GM19463 (cell line): ENCODE data around the gene DCTPP1.
A peak's percentile ranks its signal among the peaks of the same experiment; 100 is the strongest.
"Not testable (repeated sequence)": the region's sequence is repeated elsewhere in the genome, so short reads cannot be mapped to it uniquely, and the experiment has no call there.

Experiments used
- ATAC-seq: cut with Tn5 transposase; IDR thresholded peaks from one replicate; pipeline ENCODE4 v1.9.1; 2021; ENCODE audit warnings: mild to moderate bottlenecking, moderate library complexity; ENCODE audit not compliant: unreplicated experiment

The DCTPP1 gene

DNA sequence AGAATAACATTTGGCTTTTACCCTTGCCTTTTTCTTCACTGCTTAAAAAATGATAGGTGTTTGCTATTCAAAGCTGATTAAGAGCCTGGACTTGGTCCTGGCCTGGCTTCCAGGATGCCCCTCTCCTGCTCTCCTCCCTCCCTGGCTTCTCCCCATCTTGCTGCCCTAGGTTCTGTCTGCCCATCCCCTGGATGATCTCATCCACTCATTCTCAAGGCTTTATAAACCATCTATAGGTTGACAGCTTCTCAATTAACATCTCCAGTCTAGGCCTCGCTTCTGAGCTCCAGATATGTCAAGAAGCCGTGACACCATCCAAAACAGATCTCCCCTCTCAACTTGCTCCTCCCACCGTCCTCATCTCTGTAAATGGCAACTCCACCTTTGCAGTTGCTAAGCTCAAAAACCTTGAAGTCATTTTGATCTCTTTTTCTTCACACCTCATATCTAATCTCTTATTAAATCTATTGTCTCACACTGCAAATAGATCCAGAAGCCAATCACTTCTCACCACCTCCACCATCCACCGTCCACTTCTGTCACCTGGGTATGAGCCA lies 13.7 kb downstream of the DCTPP1 start:
- no peak for ATAC-seq

- no peak for ATAC-seq
Measured at GRCh38 chr16:30414159-30414558, 15.7 kb downstream of the DCTPP1 start.

DNA sequence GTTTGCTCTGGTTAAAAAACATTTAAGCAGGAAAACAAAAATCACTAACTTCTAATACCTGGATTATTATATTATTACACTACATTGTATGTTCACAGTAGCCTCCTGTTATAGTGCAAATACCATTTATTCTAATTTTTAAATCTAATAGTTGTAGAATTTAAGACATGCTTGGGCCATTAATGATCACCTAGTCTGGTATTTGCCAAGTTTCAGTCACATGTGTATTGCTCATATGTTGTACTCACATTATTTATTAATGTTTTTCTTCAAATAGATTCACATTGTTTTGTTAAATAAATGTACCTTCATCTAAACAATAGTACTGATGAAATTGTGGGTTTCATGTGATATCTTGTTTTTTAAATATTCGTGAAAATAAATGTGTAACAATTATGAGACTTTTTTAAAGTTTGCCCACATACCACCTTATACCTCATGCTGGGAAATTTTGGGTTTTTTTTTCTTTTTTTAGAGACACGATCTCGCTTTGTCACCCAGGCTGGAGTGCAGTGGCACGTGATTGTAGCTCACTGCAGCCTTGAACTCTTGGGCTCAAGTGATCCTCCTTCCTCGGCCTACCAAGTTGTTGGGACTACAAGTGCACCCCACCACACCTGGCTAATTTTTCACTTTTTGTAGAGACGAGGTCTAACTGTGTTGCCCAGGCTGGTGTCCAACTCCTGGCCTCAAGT lies 16.6 kb downstream of the DCTPP1 start:
- no peak for ATAC-seq

GRCh38 chr16:30409125-30410060 lies 20.4 kb downstream of the DCTPP1 start:
- ATAC-seq = no peak

DNA sequence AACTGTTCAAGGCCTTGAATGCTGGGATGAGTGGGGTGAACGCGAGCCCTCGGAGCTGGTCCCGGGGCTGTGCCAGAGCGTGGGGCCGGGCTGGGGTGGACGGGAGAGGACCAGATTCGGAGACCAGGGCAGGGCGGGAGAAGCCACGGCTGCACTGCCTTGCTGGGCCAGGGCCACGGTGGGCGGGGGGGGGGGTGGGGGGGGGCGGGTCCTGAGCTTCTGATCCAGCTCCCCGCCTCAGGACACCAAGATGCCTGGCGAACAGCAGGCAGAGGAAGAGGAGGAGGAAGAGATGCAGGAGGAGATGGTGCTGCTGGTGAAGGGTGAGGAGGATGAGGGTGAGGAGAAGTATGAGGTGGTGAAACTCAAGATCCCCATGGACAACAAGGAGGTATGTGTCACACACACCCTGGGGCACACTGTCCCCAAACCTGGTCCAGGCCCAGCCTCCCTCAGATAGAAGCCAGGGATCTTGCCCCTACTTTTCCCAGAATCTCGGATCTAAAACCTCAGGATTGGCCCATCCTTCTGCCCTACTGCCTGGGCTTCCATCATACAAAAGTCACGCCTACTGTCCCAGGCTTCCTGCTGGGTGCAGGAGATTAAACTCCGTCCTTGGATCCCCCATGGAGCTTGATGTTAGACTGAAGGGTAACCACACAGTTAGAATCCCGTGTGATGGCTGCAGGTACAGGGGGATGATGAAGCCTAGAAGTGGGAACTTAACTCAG lies 21.9 kb downstream of the DCTPP1 start:
- ATAC-seq = no peak

DNA sequence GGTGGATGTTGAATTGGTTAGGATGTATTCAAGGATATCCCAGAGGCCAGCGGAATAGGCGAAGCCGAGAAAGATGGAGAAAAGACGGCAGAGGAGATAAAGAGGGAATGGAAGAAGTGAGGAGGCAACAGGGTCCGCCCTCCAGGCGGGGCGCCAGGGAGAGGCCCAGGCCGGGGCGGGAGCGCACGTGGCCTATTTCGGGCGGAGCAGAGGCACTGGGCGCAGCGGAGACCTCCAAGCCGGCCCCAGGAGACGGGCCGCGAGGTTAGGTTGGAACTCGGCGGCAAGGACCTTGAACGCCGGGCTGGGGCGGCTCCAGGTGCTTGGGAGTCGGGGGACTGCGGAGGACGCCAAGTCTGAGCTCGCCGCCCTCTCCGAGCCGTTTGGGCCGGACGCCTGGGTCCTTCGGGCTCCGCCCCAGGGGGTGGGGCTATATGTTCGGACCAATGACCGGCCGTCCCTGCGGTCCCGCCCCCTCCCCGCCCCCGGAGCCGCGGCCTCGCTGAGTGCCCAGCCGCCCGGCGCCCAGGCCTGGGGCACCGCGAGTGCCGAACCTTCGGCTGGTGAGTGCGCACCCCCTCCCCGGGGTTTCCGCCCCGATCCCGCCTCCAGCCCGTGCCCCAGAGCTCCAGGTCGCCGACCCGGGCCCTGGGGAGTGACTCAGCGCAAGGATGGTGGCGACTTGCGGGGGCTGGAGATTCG lies 22.6 kb downstream of the DCTPP1 start, which contains the start of gene ZNF771:
Gene ZNF771 (plus strand): TSS at position 505 of the 702 bp plus-strand sequence. CDS start 448 bp downstream, outside the sequence.
- peak; percentile 74 for ATAC-seq

- ATAC-seq = peak; percentile 4
Measured at GRCh38 chr16:30406795-30407101, 23.1 kb downstream of the DCTPP1 start.

DNA sequence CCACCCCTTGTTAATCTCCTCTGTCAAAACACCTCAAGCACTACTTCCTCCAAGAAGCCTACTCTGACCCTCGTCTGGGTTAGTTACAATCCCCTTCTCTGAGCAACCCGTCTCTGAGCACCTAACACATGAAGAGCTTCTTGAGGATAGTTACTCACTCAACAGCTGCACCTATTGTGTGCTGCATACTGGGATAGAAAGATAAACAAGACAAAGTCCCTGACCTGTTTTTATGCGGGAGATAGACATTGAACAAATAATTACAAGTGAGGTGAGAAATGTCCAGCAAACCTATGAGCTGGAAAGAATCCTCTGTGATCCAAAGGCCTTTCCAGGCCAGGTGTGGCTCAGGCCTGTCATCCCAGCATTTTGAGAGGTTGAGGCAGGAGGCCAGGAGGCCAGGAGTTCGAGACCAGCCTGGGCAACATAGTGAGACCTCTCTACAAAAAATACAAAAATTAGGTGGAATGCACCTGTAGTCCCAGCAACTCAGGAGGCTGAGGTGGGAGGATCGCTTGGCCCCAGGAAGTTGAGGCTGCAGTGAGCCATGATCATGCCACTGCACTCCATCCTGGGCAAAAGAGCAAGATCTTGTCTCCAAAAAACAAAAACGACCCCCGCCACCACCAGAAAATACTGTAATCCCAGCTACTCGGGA lies 27.9 kb downstream of the DCTPP1 start:
- ATAC-seq = no peak

GRCh38 chr16:30399435-30400186 lies 30.2 kb downstream of the DCTPP1 start:
- no peak for ATAC-seq

DNA sequence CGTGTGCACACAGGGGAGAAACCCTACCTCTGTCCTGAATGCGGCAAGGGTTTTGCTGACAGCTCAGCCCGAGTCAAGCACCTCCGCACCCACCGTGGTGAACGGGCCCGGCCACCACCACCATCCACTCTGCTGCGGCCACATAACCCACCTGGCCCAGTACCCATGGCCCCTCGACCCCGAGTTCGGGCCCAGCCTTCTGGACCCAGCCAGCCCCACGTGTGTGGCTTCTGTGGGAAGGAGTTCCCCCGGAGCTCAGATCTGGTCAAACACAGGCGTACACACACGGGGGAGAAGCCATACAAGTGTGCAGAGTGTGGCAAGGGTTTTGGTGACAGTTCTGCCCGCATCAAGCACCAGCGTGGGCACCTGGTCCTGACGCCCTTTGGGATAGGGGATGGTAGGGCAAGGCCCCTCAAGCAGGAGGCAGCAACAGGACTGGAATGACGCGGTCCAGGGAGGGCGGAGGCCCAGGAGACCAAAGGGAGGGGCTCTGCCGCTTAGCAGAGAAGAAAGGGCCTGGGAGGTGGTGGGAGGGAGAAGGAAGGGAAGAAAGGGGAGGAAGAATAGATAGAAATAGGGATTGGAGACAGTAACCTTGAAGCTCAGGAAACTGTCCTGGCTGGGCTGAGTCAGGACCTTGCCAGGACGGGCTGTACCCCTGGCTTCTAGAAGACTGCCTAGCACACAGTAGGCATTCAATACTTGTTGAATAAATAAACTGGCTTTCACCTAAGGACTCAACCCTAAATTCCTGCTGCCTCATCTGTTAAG lies 31.0 kb downstream of the DCTPP1 start:
- no peak for ATAC-seq

DNA sequence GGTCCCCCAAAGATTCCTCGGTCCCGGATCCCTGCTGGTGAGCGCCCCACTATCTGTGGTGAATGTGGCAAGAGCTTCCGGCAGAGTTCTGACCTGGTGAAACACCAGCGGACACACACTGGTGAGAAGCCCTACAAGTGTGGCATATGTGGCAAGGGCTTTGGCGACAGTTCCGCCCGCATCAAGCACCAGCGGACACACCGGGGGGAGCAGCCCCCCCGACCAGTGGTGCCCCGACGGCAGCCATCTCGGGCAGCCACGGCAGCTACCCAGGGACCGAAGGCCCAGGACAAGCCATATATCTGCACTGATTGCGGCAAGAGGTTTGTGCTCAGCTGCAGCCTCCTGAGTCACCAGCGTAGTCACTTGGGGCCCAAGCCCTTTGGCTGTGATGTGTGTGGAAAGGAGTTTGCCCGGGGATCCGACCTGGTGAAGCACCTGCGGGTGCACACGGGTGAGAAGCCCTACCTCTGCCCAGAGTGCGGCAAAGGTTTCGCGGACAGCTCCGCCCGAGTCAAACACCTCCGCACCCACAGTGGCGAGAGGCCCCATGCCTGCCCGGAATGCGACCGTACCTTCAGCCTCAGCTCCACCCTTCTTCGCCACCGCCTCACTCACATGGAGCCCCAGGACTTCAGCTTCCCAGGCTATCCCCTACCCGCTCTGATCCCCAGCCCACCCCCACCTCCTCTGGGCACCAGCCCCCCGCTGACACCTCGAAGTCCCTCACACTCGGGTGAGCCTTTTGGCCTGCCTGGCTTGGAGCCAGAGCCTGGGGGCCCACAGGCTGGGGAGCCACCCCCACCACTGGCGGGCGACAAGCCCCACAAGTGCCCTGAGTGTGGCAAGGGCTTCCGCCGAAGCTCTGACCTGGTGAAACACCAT lies 31.8 kb downstream of the DCTPP1 start:
- no peak for ATAC-seq

GRCh38 chr16:30397056-30397455 lies 32.8 kb downstream of the DCTPP1 start:
- no peak for ATAC-seq

DNA sequence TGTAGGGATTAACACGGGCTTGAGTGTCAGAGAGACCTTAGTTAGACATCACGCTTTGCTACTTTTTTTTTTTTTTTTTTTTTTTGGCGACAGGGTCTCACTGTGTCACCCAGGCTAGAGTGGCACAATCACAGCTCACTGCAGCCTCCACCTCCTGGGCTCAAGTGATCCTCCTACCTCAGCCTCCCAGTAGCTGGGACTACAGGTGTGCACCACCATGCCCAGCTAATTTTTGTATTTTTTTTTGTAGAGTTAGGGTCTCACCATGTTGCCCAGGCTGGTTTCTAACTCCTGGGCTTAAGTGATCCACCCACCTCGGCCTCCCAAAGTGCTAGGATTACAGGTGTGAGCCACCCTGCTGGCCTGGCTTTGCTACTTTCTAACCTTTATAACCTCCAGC lies 33.2 kb downstream of the DCTPP1 start:
- not testable (repeated sequence) for ATAC-seq

GRCh38 chr16:30395992-30396585 lies 33.7 kb downstream of the DCTPP1 start:
- no peak for ATAC-seq

- ATAC-seq = peak; percentile 75
Measured at GRCh38 chr16:30395155-30395991, 34.5 kb downstream of the DCTPP1 start, which contains the start of gene ZNF48. ZNF48 (plus strand) TSS chr16:30395420; CDS start chr16:30395795, 375 bp downstream.

DNA sequence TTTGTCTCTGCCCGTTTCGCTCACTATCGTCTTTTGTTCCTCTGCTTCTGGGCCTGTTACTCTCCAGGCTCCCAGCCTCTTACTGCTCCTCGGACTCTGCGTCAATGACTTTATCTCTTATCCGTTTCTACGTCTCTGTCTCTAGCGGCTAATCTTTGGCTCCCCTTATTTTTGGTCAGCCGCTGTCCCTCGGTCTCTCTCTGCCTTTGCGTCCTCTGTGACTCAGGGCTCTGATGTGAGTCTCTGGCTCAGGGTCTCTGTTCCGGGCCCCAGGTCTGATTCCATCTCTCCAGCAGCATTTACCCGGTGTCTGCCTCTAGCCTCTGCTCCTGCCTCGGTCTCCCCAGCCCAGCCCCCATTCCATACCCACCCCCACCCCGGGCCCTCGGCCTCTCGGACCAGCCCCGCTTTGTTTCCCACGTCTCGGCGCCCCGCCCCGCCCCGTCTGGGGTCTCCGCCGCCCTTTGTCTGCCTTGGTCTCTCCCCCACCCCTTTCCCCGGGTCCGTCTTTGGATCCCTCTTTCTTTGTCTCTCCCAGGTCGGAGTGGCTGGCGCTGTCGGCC lies 35.2 kb downstream of the DCTPP1 start:
- no peak for ATAC-seq
